Keratinocyte (primary cell): ENCODE data around the gene RAB21. TPM values are rescaled to one million over a fixed set of nuclear protein-coding genes. Genes with fewer than 3 reads are reported as not detected.

ENCODE experiments used
- DNase-seq: peaks from one replicate; pipeline ENCODE4 v3.0.0-alpha.2; 2011; ENCODE audit warnings: low read depth, missing footprints, low spot score
- FAIRE-seq: peaks from 2 replicates; lab custom pipeline; 2011; peaks lifted over from hg19 to GRCh38; lab: Jason Lieb, UNC
- H2AFZ ChIP-seq: 2 replicates; pipeline ENCODE4 v1.6.0; 2012; ENCODE audit warnings: low read length, control low read depth, inconsistent platforms; ENCODE audit not compliant: control insufficient read depth
- H3K27ac ChIP-seq: 2 replicates; pipeline ENCODE4 v1.5.1; 2011; ENCODE audit warnings: low read length; ENCODE audit not compliant: control insufficient read depth, insufficient read depth
- H3K27me3 ChIP-seq: 3 replicates; pipeline ENCODE4 v1.6.0; 2011; ENCODE audit warnings: low read length; ENCODE audit not compliant: control insufficient read depth, insufficient read depth; ENCODE audit errors: extremely low read depth
- H3K36me3 ChIP-seq, 2 experiments: 2 replicates in 1 of 2; 3 replicates in 1 of 2; pipeline ENCODE4 v1.5.1; 2011; ENCODE audit warnings: low read length in 2 of 2, mild to moderate bottlenecking in 1 of 2; ENCODE audit not compliant: control insufficient read depth in 2 of 2, insufficient read depth in 2 of 2; ENCODE audit errors: extremely low read depth in 1 of 2
- H3K4me1 ChIP-seq: 3 replicates; pipeline ENCODE4 v1.5.1; 2011; ENCODE audit warnings: low read length; ENCODE audit not compliant: control insufficient read depth, insufficient read depth; ENCODE audit errors: extremely low read depth
- H3K4me2 ChIP-seq: 3 replicates; pipeline ENCODE4 v1.6.0; 2011; ENCODE audit warnings: low read depth, low read length; ENCODE audit not compliant: control insufficient read depth, insufficient read depth; ENCODE audit errors: extremely low read depth
- H3K4me3 ChIP-seq, 3 experiments: fragments of 200-600 bp in 1 of 3; sonication (generic) in 1 of 3; 2 replicates in 2 of 3; 3 replicates in 1 of 3; pipeline ENCODE4 v1.5.1; 2011 to 2016; ENCODE audit warnings: low read length in 3 of 3, mild to moderate bottlenecking in 3 of 3, control low read depth in 2 of 3, inconsistent platforms in 1 of 3, low read depth in 1 of 3, mixed read lengths in 1 of 3, mixed run types in 1 of 3, moderate library complexity in 1 of 3; ENCODE audit not compliant: control insufficient read depth in 2 of 3, insufficient read depth in 2 of 3; ENCODE audit errors: extremely low read depth in 1 of 3
- H3K79me2 ChIP-seq: 2 replicates; pipeline ENCODE4 v1.6.0; 2012; ENCODE audit warnings: low read length; ENCODE audit not compliant: control insufficient read depth, insufficient read depth
- H3K9ac ChIP-seq: 3 replicates; pipeline ENCODE4 v1.6.0; 2011; ENCODE audit warnings: low read length; ENCODE audit not compliant: control insufficient read depth, insufficient read depth; ENCODE audit errors: extremely low read depth
- H3K9me1 ChIP-seq: 3 replicates; pipeline ENCODE4 v1.6.0; 2011; ENCODE audit warnings: low read length; ENCODE audit not compliant: control insufficient read depth, insufficient read depth; ENCODE audit errors: extremely low read depth
- H3K9me3 ChIP-seq: 2 replicates; pipeline ENCODE4 v1.5.1; 2012; ENCODE audit warnings: low read depth, low read length; ENCODE audit not compliant: control insufficient read depth
- H4K20me1 ChIP-seq: 3 replicates; pipeline ENCODE4 v1.6.0; 2011; ENCODE audit warnings: low read length; ENCODE audit not compliant: control insufficient read depth, insufficient read depth; ENCODE audit errors: extremely low read depth
- CTCF ChIP-seq, 3 experiments: IDR thresholded peaks in 1 of 3; conservative IDR thresholded peaks in 1 of 3; optimal IDR thresholded peaks in 1 of 3; 2 replicates in 2 of 3; 3 replicates in 1 of 3; pipeline versions ENCODE3 to v1.5.1; 2011; ENCODE audit warnings: low read length in 3 of 3, mild to moderate bottlenecking in 3 of 3, moderate library complexity in 2 of 3, control low read depth in 1 of 3, inconsistent platforms in 1 of 3; ENCODE audit not compliant: insufficient read depth in 2 of 3; ENCODE audit errors: extremely low read depth in 1 of 3
- EZH2 ChIP-seq: IDR thresholded peaks from one replicate; pipeline ENCODE4 v1.6.1; 2012; ENCODE audit warnings: inconsistent platforms, mild to moderate bottlenecking, low read length, moderate library complexity
- dilution Hi-C: fragments of 300-500 bp; cut with MboI; formaldehyde crosslinking; loops from one replicate; pipeline ENCODE4 v1.7.0; 2020; ENCODE audit warnings: low sequenced_read_pairs; ENCODE audit not compliant: extremely low pct_ligation_motif_present
- polyA plus RNA-seq, 5 experiments: library from polyadenylated mRNA; depleted of rRNA in 3 of 5; stranded (reverse) in 3 of 5; stranded (forward) in 1 of 5; unstranded in 1 of 5; fragments of >200 nt; gene quantifications; 1 replicate in 1 of 5; 2 replicates in 3 of 5; 3 replicates in 1 of 5; pipeline versions ENCODE4 v1.2.1 to v1.2.3, GENCODE V29; 2011 to 2012; ENCODE audit warnings: missing spikeins in 2 of 5, low read depth in 1 of 5, low replicate concordance in 1 of 5

Gene RAB21
- polyA plus RNA-seq, 1 donor (not counting 4 experiments of a cell fraction or from before 2014, with no cell fraction given): 21.9 TPM

GRCh38 chr12:71848212-71848611 is 93.5 kb downstream of the RAB21 start:
- H4K20me1 ChIP-seq: no peaks in the 10 kb centered on the region
- H3K79me2 ChIP-seq: peaks cover 29% of the 10 kb centered on the region
- no peak overlapping the region for H3K4me3 ChIP-seq
- TF ChIP-seq CTCF (optimal IDR thresholded peaks at IDR 0.05 in 1 of 3, IDR thresholded peaks at IDR 0.05 in 1 of 3, conservative IDR thresholded peaks at IDR 0.05 in 1 of 3; ENCODE audit: extremely low read depth in 1 of 3, insufficient read depth in 2 of 3, low read length in 3 of 3) (no peak), EZH2 (no peak)
- no peak for FAIRE-seq
- H2AFZ ChIP-seq: no peak overlapping the region
- DNase-seq: no peak
- H3K9me1 ChIP-seq: no peaks in the 10 kb centered on the region
- no peak overlapping the region for H3K27ac ChIP-seq
- no peaks in the 10 kb centered on the region for H3K9me3 ChIP-seq
- no peak overlapping the region for H3K4me2 ChIP-seq
- H3K27me3 ChIP-seq: no peaks in the 10 kb centered on the region
- H3K36me3 ChIP-seq: no peaks in the 10 kb centered on the region
- H3K9ac ChIP-seq: no peak overlapping the region
- H3K4me1 ChIP-seq: no peaks in the 10 kb centered on the region
- dilution Hi-C loops: no loop called here

GRCh38 chr12:71849109-71849851 is 94.6 kb downstream of the RAB21 start:
- dilution Hi-C loops: no loop called here
- no peak for FAIRE-seq

More at GRCh38 chr12:71849109-71849851, 94.6 kb downstream of the RAB21 start:
- H3K9me1 ChIP-seq: no peaks in the 10 kb centered on the region
- no peak overlapping the region for H2AFZ ChIP-seq
- H3K4me3 ChIP-seq: no peak overlapping the region
- DNase-seq: no peak
- no peaks in the 10 kb centered on the region for H3K9me3 ChIP-seq
- H3K36me3 ChIP-seq: no peaks in the 10 kb centered on the region
- no peak overlapping the region for H3K4me2 ChIP-seq
- H3K9ac ChIP-seq: no peak overlapping the region
- peaks cover 25% of the 10 kb centered on the region for H3K79me2 ChIP-seq
- H3K27me3 ChIP-seq: no peaks in the 10 kb centered on the region
- H3K4me1 ChIP-seq: no peaks in the 10 kb centered on the region
- no peak for TF ChIP-seq CTCF (optimal IDR thresholded peaks at IDR 0.05 in 1 of 3, IDR thresholded peaks at IDR 0.05 in 1 of 3, conservative IDR thresholded peaks at IDR 0.05 in 1 of 3; ENCODE audit: extremely low read depth in 1 of 3, insufficient read depth in 2 of 3, low read length in 3 of 3)
- no peak for TF ChIP-seq EZH2
- no peak overlapping the region for H3K27ac ChIP-seq
- no peaks in the 10 kb centered on the region for H4K20me1 ChIP-seq

Other genes with a start within 250 kb of the RAB21 start
- 20.3 to 56.3 TPM (median 39.3 TPM) in 3 replicates for gene ZFC3H1, start 91.0 kb upstream of the RAB21 start, polyA plus RNA-seq
- 1.2 to 4.4 TPM (median 2.7 TPM) in 3 replicates for gene THAP2, start 90.6 kb upstream of the RAB21 start, polyA plus RNA-seq
- gene TMEM19, start 68.8 kb upstream of the RAB21 start, polyA plus RNA-seq: 25.4 to 38.8 TPM (median 36.5 TPM) in 3 replicates
- 10.6 to 20.2 TPM (median 11.2 TPM) in 3 replicates for gene TBC1D15, start 84.9 kb downstream of the RAB21 start, polyA plus RNA-seq
- gene TPH2, start 184.0 kb downstream of the RAB21 start, polyA plus RNA-seq: not detected in 3 replicates